Liver (tissue), 3 donors: ENCODE data around the gene RTN4.

Experiments used
- CTCF ChIP-seq: fragments of 150-350 bp; IDR thresholded peaks from 2 replicates; pipeline ENCODE4 v1.5.1; 2017; ENCODE audit warnings: improper control_type of control experiment, low read depth, low read length; ENCODE audit not compliant: missing input control
- EGR1 ChIP-seq, 2 donors: IDR thresholded peaks; 2 replicates each; pipeline ENCODE4 v1.6.1; 2016 to 2018; ENCODE audit warnings: antibody characterized with exemption in 2 of 2, low read depth in 2 of 2
- FOXA1 ChIP-seq: IDR thresholded peaks from 2 replicates; pipeline ENCODE4 v1.6.1; 2016; ENCODE audit warnings: antibody characterized with exemption
- HNF4A ChIP-seq, 2 donors: conservative IDR thresholded peaks; 2 replicates each; pipeline ENCODE4 v1.6.1; 2016; ENCODE audit warnings: antibody characterized with exemption in 2 of 2, mild to moderate bottlenecking in 2 of 2
- MAX ChIP-seq: IDR thresholded peaks from 2 replicates; pipeline ENCODE4 v1.6.1; 2016; ENCODE audit warnings: antibody characterized with exemption
- RAD21 ChIP-seq, 2 donors: IDR thresholded peaks; 2 replicates each; pipeline ENCODE4 v1.6.1; 2016; ENCODE audit warnings: antibody characterized with exemption in 2 of 2, mild to moderate bottlenecking in 2 of 2
- REST ChIP-seq: IDR thresholded peaks from 2 replicates; pipeline ENCODE4 v1.6.1; 2016; ENCODE audit warnings: antibody characterized with exemption, mild to moderate bottlenecking
- TAF1 ChIP-seq: conservative IDR thresholded peaks from 2 replicates; pipeline ENCODE4 v1.6.1; 2016; ENCODE audit warnings: antibody characterized with exemption, mild to moderate bottlenecking
- ZBTB33 ChIP-seq: IDR thresholded peaks from 2 replicates; pipeline ENCODE4 v1.6.1; 2016; ENCODE audit warnings: antibody characterized with exemption
- donor health status: healthy.
- donor health status: healthy.

GRCh38 chr2:54975175-54975574, 75.1 kb downstream of the RTN4 start:
- TF ChIP-seq EGR1 (IDR thresholded peaks at IDR 0.05; ENCODE audit: low read depth in 2 of 2) (no peak), CTCF (no peak), MAX (no peak), FOXA1 (no peak), TAF1 (no peak), REST (no peak), RAD21 (IDR thresholded peaks at IDR 0.05) (no peak), ZBTB33 (no peak), HNF4A (conservative IDR thresholded peaks at IDR 0.05) (no peak)
